COLO668 (cell line): ENCODE measurements around the gene P2RY12.
A peak's percentile ranks its signal among the peaks of the same experiment; 100 is the strongest.
"Not testable (repeated sequence)": the region's sequence is repeated elsewhere in the genome, so short reads cannot be mapped to it uniquely, and the experiment has no call there.

ENCODE experiments used
- DNase-seq: peaks from one replicate; lab custom pipeline; 2025; ENCODE audit not compliant: unreplicated experiment; lab: John Stamatoyannopoulos, UW

P2RY12 gene

GRCh38 chr3:151393941-151394340 is 9.4 kb upstream of the P2RY12 start:
- no peak for DNase-seq

DNA sequence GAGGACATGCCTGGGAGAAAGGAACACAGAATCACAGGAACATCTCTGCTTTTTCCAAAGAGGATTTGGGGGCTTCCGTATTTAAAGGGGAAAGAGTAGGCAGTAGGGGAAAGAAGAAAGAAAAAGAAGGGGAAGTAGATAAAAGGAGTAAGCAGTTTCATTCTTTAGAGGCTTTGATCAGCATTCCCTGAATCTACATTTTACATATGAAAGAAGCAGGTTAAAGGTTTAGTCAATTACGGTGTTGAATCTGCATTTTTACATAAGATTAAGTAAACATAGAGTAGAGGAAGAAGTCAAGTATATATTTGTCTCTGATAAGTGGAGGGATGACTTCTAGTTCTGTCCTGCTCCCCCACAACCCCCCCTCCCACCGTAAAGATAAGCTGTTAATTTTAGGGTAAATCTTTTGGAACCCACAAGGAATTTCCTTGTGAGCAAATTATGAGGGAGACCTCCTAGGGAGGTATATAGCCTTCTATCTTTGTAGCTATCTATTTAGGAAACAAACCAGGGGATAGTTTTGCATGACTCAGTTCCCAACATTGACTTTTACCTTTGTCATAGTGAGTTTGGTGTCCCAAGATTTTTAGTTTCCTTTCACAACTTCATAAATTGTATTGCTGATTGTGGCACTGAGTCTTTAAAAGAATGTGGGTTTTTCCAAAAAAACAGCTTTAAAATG is 8.7 kb upstream of the P2RY12 start:
- DNase-seq = no peak

- DNase-seq = not testable (repeated sequence)
These were observed 7.6 kb upstream of the P2RY12 start for GRCh38 chr3:151392191-151392590.

DNA sequence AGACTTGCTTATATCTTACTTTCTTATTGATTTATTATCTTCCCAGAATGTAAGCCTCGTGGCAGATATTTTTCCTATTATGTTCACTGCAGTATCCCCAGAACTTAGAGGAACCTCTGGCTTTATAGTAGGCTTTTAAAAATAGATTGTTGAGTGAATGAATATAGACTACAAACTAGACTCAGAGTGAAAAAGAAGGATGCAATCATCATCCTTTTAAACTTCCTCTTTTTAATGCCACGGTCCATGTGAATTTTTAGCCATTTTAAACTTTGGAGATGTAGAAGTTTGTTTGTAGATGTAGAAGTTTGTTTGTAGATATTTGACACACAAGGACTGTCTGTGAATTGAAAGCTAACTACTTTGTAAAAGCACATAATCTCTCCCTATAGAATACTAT is 7.2 kb upstream of the P2RY12 start:
- DNase-seq = no peak

DNA sequence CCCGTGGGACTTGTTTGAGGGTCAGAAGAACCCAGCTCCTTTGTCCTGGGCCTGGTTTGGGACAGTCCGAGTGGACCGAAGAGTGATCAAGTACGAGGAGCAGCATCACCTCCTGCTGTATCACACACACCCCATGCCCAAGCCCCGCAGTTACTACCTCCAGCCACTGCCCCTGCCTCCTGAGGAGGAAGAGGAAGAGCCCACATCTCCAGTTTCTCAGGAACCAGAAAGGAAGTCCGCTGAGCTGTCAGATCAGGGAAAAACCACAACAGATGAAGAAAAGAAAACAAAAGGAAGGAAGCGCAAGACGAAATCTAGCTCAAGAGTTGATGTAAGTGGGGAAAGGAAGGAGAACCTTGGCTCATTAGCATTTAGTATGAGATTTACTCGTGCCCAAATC is 3.3 kb upstream of the P2RY12 start:
- no peak for DNase-seq

DNA sequence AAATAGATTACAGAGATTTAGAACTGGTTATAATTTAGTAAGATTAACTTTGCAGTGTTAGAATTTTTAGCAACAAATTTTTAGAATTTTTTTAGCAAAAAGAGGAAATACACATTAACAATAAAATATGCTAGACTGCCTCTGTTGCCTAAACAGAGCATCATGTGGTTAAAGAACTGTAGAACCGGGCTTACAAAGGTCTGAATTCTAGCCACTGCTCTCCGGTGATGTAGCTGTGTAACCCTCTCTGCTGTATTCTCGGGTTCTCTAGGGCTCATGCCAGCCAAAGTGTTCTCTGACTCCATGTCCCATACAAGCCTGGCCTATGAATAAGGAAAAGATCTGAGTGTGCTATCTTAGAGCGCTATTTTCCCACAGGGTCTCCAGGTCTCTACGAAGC is 2.9 kb upstream of the P2RY12 start:
- no peak for DNase-seq

- no peak for DNase-seq
These were observed 1.5 kb upstream of the P2RY12 start for GRCh38 chr3:151386056-151386455.

- no peak for DNase-seq
These were observed 597 bp downstream of the P2RY12 start for GRCh38 chr3:151383956-151384355.

DNA sequence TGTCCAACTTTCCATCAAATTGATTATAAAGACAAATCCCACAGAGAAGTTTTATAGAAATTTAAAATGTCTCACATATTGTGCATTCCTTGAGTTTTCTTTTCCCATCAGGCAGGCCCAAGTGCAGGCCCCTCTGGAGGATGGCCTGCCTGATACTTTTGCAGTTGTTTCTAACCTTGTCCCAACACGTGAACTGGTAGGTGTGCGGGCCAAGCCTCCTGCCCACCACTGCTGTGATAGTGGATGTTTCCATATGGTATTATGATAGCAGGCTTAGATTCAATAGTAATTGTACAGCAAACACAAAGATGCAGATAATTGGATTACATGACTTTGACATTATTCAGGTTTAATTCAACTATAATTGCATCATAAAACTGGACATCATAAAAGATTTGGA is 1.4 kb downstream of the P2RY12 start:
- DNase-seq = no peak

DNA sequence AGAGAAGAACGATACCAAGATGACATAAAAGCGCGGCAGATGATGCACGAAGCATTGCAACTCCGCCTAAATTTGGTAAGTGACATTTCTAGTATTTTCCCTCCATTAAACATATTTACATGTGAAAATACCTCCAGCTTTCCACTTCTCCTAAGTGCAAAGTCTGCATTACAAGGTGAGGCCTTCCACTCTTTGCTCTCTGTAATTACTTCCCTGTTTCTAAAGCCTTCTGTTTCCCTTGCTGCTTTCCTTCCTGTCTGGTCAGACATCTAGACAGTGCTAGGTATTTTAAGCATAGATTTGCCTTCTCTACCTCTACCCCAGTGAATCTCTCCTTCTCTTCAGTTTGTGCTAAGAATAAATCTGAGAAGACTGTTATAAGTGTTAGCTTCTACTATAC is 1.9 kb downstream of the P2RY12 start:
- no peak for DNase-seq

DNA sequence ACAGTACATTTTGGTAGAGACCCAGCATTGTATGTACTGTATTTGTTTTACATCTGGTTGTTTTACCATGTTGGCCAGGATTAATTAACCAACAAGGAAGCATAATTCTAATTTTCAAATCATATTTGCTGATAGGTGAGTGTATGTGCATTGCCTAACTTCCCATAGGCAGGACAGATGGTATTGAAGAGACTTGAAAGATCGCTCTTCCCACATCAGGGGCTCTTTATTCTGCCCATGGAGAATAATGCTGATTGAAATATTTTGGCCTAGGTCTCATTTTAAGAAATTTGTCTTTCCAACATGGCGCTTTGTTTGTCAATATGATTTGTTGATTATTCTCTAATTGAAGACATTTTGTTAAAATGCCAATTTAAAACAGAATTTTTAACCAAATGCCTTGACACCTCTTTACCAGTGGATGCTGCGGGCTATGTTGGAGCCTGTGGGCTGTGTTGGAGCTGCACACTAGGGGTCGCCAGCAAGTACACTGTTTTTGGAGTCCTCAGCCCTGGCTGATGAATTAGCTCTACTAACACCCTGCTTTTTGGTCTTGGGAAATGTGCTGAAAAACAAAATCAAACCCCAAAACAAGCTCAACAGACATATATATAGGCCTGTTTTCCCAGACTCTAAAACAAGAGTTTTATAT is 5.3 kb downstream of the P2RY12 start:
- peak; percentile 22 for DNase-seq

GRCh38 chr3:151377768-151378385 is 6.7 kb downstream of the P2RY12 start:
- no peak for DNase-seq

- no peak for DNase-seq
These were observed 12.3 kb downstream of the P2RY12 start for GRCh38 chr3:151372063-151372820.

DNA sequence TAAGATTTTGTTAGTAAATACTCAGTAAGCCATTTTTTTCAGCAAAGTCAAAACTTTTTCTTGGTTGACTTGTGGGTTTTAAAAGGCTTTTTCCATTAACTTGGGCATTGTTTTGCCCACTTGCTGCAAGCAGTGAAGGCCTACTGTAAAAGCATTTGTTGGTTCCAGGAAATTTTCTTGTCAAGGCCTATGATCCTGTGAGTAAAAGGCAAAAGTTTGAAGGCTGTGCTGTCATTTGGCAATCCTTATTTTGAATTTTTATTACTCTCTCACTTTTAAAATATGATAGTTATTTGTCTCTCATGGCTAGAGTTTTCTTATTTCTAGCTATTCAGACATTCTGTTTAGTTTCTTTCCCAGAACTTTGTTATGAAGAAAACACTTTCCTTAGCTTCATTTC is 13.0 kb downstream of the P2RY12 start:
- no peak for DNase-seq

- DNase-seq = no peak
These were observed 17.1 kb downstream of the P2RY12 start for GRCh38 chr3:151367448-151367847.

- DNase-seq = no peak
These were observed 17.6 kb downstream of the P2RY12 start for GRCh38 chr3:151366993-151367392.

- DNase-seq = no peak
These were observed 21.8 kb downstream of the P2RY12 start for GRCh38 chr3:151362751-151363174.

- DNase-seq = no peak
These were observed 27.1 kb downstream of the P2RY12 start for GRCh38 chr3:151357463-151357850.

DNA sequence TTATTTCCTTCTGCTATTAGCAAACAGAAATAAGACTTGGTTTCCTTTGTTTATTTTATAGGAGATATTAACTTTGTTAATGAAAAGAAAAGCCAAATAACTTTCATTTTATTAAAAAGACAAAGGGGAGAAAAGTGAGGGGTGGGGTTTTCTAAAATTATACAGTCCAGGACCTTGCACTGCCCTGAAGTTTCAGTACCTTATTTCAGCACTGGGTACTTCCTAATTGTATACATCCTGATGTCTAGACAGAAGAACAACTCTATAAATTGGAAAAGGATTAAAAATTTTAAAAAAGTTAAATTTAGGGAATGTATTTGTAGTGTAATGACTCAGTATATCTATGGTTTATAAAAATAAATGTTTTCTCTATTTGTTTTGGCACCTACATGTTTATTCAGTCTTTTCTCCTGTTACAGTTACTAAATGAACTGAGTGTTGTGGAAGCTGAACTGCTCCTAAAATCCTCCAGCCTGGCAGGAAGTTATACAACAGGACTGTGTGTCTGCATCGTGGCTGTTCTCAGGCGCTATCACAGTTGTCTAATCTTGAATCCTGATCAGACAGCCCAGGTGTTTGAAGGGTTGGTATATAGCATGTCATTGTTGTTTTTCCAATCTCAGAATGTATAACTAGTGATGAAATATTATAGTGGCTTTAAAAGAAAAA is 27.6 kb downstream of the P2RY12 start:
- DNase-seq = no peak

- no peak for DNase-seq
These were observed 32.9 kb downstream of the P2RY12 start for GRCh38 chr3:151351648-151352047.

DNA sequence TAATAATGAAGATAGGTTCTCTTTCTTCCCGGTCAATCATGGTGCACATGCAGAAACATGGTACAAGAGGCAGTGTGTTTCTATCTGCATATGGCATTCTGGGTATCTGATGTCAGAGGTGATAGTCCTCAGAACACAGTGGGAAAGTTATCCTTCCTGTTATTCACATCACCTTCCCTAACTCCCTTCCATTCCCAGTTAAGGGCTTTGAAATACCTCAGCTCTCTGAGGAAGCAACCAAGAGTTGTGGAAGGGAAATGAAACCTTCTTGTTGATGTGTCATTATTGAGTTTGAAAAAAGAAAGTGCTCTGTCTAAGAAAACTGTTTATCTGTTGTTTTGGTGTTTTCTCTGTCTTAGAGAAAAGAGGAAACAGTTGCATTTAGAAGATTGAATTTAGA is 33.3 kb downstream of the P2RY12 start:
- DNase-seq = no peak
